ENCODE data around the gene ELN. TPM values are rescaled to one million over a fixed set of nuclear protein-coding genes. Genes with fewer than 3 reads are reported as not detected.
"Not testable (repeated sequence)": the region's sequence is repeated elsewhere in the genome, so short reads cannot be mapped to it uniquely, and the experiment has no call there.

Gene ELN
- total RNA-seq, 1 experiment from 2014 or later: not detected

DNA sequence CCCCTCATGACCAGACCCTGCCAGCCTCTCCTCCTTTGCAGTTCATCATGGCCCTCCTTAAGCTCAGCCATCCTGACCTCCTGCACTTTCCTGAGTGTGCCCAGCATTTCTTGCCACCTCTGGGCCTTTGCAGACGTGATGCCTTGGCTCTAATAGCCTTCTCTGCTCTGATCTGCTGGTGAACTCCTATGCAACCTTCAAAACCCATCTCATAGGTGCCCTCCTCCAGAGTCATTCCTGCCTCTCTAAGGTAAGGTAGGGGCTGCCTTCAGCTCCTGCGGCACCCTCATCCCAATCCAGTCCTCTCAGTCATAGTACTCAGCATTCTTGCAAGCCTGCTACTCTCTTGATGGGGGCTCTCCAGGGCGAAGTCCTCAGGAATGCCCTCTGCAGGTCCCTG lies 19.3 kb upstream of the ELN start:
- DNase-seq (ENCODE audit: low read depth in 1 of 2, low spot score in 2 of 2): no peak
- no peaks in the 10 kb centered on the region for H3K27me3 ChIP-seq (replicated peaks)

DNA sequence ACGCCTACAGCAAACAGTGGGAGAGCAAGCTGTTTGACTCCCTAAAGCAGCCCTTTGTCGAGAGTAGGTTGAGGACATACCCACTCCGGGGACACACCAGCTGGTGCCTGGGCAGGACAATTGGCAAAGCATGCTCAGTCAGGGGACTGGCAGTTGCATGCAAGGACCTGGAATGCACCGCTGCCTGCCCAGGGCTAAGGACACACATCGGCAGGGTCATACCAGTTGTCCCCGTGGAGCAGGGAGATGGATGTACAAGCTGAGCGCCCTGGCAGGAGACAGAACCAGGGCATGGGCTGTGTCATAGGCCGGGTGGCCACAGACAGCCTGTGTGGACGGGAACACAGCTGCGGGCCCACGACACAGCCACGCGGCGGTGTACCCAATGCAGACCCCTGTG lies 18.3 kb upstream of the ELN start:
- no peak for DNase-seq (ENCODE audit: low read depth in 1 of 2, low spot score in 2 of 2)
- H3K27me3 ChIP-seq (replicated peaks): no peaks in the 10 kb centered on the region
- no peaks in the 10 kb centered on the region for H3K36me3 ChIP-seq
- no peak overlapping the region for H3K27ac ChIP-seq
- peaks cover 13% of the 10 kb centered on the region for H3K4me1 ChIP-seq (replicated peaks)
- no peaks in the 10 kb centered on the region for H3K9me3 ChIP-seq (replicated peaks)
- H3K4me3 ChIP-seq: no peak overlapping the region

More for the DNA sequence above, 19.3 kb upstream of the ELN start:
- Histone ChIP-seq H3K36me3 (no peaks in the 10 kb centered on the region), H3K4me3 (no peak overlapping the region), H3K27ac (no peak overlapping the region), H3K4me1 (replicated peaks) (peaks cover 18% of the 10 kb centered on the region), H3K9me3 (replicated peaks) (no peaks in the 10 kb centered on the region)

DNA sequence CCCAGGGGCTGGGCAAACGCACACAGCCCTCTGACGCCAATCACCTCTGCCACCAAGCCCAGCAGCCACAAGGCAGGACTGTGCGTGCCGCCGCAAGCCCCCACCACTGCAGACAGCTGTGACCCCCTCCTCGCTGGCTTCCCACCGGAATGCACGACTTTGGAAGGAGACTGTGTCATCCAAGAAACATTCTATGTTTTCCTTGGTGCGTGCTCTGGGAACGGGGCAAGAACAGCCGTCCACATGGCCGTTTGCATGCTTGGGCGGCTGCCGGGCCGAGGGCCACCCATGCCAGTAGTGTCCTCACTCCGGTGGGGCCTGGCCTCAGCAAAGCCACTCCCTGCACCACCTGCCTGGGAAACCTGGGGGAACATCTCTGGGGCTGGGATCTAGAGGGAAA lies 17.6 kb upstream of the ELN start:
- peaks cover 13% of the 10 kb centered on the region for H3K4me1 ChIP-seq (replicated peaks)
- H3K9me3 ChIP-seq (replicated peaks): no peaks in the 10 kb centered on the region
- no peak overlapping the region for H3K4me3 ChIP-seq
- no peaks in the 10 kb centered on the region for H3K27me3 ChIP-seq (replicated peaks)
- no peak overlapping the region for H3K27ac ChIP-seq
- peak in 1 of 2 experiments; percentile 33 for DNase-seq (ENCODE audit: low read depth in 1 of 2, low spot score in 2 of 2)
- H3K36me3 ChIP-seq: no peaks in the 10 kb centered on the region

DNA sequence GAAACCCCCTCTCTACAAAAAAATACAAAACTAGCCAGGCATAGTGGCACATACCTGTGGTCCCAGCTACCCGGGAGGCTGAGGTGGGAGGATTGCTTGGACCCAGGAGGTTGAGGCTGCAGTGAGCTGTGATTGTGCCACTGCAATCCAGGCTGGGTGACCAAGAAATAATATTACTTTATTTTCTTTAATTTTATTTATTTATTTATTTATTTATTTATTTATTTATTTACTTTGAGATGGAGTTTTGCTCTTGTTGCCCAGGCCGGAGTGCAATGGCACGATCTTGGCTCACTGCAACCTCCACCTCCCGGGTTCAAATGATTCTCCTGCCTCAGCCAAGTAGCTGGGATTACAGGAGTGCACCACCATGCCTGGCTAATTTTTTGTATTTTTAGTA lies 16.6 kb upstream of the ELN start:
- H3K4me1 ChIP-seq (replicated peaks): peaks cover 13% of the 10 kb centered on the region
- DNase-seq (ENCODE audit: low read depth in 1 of 2, low spot score in 2 of 2); H3K36me3 ChIP-seq; H3K9me3 ChIP-seq (replicated peaks); H3K27ac ChIP-seq; H3K4me3 ChIP-seq; H3K27me3 ChIP-seq (replicated peaks): not testable (repeated sequence)

DNA sequence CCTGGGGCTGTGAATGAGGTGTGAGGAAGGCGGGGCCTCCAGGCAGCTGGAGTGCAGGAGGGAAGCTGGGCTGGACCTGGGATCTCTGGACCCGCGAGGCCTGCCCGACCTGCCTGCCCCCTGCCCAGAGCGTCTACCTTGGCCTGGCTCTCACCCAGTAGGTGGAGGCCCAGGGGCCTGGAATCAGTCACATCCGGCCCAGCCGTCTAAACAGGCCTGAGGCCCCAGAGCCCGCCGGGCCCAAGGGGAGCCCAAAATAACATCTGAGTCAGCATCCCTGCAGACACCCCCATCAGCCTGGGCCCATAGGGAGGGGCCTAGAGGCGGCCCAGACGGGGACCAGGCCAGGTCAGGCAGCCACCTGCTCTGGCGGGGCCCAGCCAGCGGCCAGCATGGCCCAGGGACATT lies 15.1 kb upstream of the ELN start:
- Histone ChIP-seq H3K9me3 (replicated peaks) (no peaks in the 10 kb centered on the region), H3K4me3 (no peak overlapping the region), H3K27ac (no peak overlapping the region), H3K27me3 (replicated peaks) (no peaks in the 10 kb centered on the region), H3K4me1 (replicated peaks) (peaks cover 13% of the 10 kb centered on the region), H3K36me3 (no peaks in the 10 kb centered on the region)
- DNase-seq (ENCODE audit: low read depth in 1 of 2, low spot score in 2 of 2): no peak

DNA sequence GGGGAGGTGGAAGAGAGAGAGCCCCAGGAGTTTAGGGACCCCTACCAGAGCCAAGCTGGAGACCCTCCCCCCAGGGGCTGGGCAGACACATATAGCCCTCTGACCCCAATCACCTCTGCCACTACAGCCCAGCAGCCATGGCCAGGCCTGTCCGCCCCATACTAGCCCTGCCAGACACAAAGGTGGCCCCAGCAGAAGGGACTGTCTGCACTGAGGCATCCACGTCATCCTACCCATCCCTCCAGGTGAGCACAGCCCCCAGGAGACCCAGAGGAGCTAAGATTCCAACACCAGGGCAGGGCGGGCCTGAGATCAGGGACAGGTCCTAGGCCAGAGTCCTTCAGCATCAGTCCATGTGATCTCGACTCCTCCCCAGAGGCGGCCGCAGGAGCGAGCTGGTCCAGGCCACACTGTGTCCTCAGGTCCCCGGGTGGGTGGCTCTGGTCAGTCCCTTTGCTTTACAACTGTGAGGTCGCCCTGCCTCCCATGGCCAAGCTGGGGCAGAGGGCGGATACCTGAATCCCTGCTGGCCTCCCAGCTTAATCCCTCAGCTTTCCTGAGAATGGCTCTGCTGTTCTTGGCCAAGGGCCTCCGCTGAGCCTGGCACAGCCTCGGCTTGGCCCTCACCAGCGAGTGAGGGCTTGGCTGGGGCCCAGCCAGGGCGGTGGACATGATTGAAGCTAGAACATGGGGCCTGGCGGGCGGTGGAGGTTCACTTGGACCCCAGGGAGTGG lies 14.3 kb upstream of the ELN start:
- H3K4me3 ChIP-seq: no peak overlapping the region
- peaks cover 13% of the 10 kb centered on the region for H3K4me1 ChIP-seq (replicated peaks)
- no peaks in the 10 kb centered on the region for H3K36me3 ChIP-seq
- H3K27me3 ChIP-seq (replicated peaks): no peaks in the 10 kb centered on the region
- DNase-seq (ENCODE audit: low read depth in 1 of 2, low spot score in 2 of 2): no peak
- H3K9me3 ChIP-seq (replicated peaks): no peaks in the 10 kb centered on the region
- H3K27ac ChIP-seq: no peak overlapping the region

DNA sequence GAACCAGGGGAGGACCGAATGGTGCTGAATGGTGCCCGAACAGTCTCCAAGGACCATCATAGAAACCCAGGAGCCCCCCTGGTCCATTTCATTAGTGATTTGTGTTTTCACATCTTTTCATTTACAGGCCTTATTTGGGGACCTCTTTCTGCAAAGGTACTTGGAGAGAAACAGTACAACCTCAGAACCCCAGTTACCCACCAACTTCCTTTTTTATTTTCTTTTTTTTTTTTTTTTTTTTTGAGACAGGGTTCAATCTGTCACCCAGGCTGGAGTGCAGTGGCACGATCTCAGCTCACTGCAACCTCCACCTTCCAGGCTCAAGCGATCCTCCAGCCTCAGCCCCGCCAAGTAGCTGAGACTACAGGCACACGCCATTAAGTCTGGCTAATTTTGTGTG lies 13.0 kb upstream of the ELN start:
- DNase-seq (ENCODE audit: low read depth in 1 of 2, low spot score in 2 of 2): no peak
- peaks cover 13% of the 10 kb centered on the region for H3K4me1 ChIP-seq (replicated peaks)
- no peak overlapping the region for H3K27ac ChIP-seq
- H3K36me3 ChIP-seq: no peaks in the 10 kb centered on the region
- H3K4me3 ChIP-seq: no peak overlapping the region
- H3K27me3 ChIP-seq (replicated peaks): no peaks in the 10 kb centered on the region
- no peaks in the 10 kb centered on the region for H3K9me3 ChIP-seq (replicated peaks)

DNA sequence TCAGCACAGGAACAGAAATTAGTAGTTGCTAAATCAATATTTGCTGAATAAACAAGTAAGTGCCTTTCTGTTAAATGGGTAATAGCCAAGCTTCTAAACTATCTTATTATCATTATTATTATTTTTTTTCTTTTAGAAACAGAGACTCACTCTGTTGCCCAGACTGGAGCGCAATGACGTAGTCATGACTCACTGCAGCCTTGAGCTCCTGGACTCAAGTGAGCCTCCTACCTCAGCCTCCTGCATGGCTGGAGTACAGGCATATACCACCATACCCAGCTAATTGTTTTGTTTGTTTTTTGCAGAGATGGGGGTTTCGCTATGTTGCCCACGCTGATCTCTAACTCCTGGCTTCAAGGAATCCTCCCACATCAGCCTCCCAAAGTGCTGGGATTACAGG lies 12.3 kb upstream of the ELN start:
- no peak overlapping the region for H3K27ac ChIP-seq
- DNase-seq (ENCODE audit: low read depth in 1 of 2, low spot score in 2 of 2): no peak
- H3K4me3 ChIP-seq: no peak overlapping the region
- H3K9me3 ChIP-seq (replicated peaks): no peaks in the 10 kb centered on the region
- no peaks in the 10 kb centered on the region for H3K27me3 ChIP-seq (replicated peaks)
- no peaks in the 10 kb centered on the region for H3K36me3 ChIP-seq
- peaks cover 6% of the 10 kb centered on the region for H3K4me1 ChIP-seq (replicated peaks)

DNA sequence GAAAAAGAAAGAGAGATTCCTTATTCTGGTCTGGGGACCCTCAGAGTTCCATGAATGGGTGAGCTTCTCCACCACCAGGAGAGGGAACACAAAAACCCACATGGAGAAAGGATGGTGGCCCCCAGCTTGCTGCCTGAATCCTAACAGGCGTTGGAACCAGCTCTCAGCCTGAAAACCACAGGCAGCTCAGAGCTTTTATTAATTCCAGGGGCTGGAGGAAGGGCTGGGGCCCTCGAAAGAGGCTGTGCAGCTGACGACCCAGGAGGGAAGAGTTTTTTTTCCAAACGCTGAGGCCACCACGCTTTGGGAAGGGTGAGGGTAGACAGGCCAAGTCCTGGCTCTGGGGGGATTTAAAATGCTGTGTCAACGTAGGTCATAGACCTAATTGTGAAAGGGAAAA lies 10.8 kb upstream of the ELN start:
- Histone ChIP-seq H3K36me3 (no peaks in the 10 kb centered on the region), H3K4me3 (no peak overlapping the region), H3K4me1 (replicated peaks) (no peaks in the 10 kb centered on the region), H3K27me3 (replicated peaks) (no peaks in the 10 kb centered on the region), H3K9me3 (replicated peaks) (no peaks in the 10 kb centered on the region), H3K27ac (no peak overlapping the region)
- DNase-seq (ENCODE audit: low read depth in 1 of 2, low spot score in 2 of 2): no peak

DNA sequence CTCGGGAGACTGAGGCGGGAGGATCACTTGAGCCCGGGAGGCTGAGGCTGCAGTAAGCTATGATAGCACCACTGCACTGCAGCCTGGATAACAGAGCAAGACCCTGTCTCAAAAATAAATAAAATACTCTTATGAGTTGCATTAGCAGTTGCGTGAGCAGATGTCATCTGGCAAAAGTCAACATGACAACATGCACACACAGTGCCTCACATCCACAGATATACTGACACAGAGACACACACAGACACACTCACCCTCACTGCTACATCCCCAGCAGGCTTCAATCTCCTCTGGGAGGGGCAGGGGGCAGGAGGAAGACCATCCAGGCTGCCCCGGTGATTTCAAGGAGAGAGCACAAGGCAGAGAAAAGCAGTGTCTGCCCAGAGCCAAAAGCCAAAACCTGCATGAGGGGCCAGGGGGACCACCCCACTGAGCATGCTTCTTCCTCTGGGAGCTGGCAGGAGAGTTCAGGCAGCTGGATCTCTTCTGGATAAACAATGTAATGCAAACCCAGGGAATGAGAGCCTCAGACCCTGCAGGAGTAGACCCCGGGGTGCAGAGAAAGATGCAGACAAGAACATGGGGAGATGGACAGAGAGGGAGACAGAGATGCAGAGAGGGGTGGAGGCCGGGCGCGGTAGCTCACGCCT lies 9.6 kb upstream of the ELN start:
- Histone ChIP-seq H3K9me3 (replicated peaks) (no peaks in the 10 kb centered on the region), H3K4me3 (no peak overlapping the region), H3K4me1 (replicated peaks) (peaks cover 10% of the 10 kb centered on the region), H3K27me3 (replicated peaks) (no peaks in the 10 kb centered on the region), H3K27ac (no peak overlapping the region), H3K36me3 (no peaks in the 10 kb centered on the region)
- no peak for DNase-seq (ENCODE audit: low read depth in 1 of 2, low spot score in 2 of 2)

DNA sequence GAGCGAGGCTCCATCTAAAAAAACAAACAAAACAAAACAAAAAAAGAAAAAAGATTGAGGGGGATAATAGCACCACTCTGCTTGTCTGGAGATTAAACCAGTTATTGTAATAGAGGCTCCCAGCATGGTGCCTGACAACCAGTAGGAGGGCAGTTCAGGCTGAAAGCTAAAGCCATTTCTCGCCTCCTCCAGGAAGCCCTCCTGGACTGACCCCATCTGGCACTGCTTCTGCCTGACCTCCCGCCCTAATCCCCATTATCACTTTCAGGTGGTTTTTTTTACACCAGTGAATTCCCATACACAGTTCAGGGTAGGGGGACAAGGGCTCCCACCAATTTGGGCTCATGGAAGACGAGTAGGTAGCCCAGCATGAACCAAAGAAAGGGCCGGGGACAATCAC lies 8.8 kb upstream of the ELN start:
- H3K36me3 ChIP-seq: no peaks in the 10 kb centered on the region
- DNase-seq (ENCODE audit: low read depth in 1 of 2, low spot score in 2 of 2): no peak
- H3K4me3 ChIP-seq: no peak overlapping the region
- no peaks in the 10 kb centered on the region for H3K9me3 ChIP-seq (replicated peaks)
- H3K27me3 ChIP-seq (replicated peaks): no peaks in the 10 kb centered on the region
- peaks cover 17% of the 10 kb centered on the region for H3K4me1 ChIP-seq (replicated peaks)
- no peak overlapping the region for H3K27ac ChIP-seq

DNA sequence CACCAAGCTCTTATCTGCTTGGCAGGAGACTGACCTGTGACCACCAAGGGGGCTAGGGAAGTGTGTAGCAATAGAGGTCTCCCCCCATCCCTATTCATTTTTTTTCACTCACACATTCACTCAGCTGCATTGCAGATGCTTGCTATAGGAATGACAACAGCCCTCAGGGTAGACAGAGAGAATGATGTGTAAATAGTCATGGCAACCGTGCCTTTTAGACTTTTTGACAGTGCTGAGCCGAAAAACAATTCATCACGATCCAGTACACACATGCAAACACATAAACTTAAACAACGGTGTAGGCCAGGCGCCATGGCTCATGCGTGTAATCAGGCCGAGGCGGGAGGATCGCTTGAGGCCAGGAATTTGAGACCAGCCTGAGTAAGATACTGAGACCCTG lies 7.6 kb upstream of the ELN start:
- Histone ChIP-seq H3K4me3 (no peak overlapping the region), H3K27ac (no peak overlapping the region), H3K4me1 (replicated peaks) (peaks cover 18% of the 10 kb centered on the region), H3K27me3 (replicated peaks) (no peaks in the 10 kb centered on the region), H3K36me3 (no peaks in the 10 kb centered on the region), H3K9me3 (replicated peaks) (no peaks in the 10 kb centered on the region)
- DNase-seq (ENCODE audit: low read depth in 1 of 2, low spot score in 2 of 2): no peak

DNA sequence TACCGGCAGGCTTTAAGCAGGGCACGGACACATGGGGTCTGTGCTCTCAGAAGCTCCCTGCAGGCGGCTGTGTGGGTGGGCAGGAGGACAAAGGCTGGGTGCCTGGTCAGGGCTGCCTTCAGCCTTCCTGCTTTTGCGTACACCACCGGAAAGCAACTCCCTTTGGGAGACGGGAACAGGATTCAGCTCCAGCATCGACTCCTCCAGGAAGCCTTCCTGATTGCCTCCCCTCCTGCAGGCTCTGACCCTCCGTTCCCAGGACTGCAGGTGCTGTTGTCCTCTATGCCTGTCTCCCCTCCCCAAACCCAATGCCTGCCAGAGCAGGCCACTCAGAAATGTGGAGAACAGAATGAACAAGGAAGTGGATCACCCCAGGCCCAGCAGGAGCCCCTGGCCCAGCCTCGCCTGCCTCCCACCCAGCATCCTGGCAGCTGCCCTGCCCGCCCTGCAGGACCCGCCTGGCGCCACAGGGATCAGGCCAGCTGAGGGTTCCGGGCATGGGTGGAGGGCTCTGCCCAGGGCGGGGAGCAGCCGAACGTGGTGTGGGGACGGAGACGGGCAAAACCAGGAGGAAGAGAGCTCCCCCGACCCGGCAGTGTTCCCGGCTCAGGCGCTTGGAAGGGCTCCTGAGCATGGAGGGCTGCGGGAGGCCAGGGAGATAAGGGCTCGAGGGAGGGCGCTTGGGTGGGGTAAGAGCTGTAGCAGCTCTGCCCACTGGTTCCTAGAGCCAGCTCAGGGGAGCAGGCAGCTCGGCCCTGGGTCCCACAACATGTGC lies 6.2 kb upstream of the ELN start:
- no peak for DNase-seq (ENCODE audit: low read depth in 1 of 2, low spot score in 2 of 2)
- H3K27me3 ChIP-seq (replicated peaks): no peaks in the 10 kb centered on the region
- H3K36me3 ChIP-seq: no peaks in the 10 kb centered on the region
- H3K9me3 ChIP-seq (replicated peaks): no peaks in the 10 kb centered on the region
- H3K27ac ChIP-seq: no peak overlapping the region
- peaks cover 21% of the 10 kb centered on the region for H3K4me1 ChIP-seq (replicated peaks)
- no peak overlapping the region for H3K4me3 ChIP-seq

DNA sequence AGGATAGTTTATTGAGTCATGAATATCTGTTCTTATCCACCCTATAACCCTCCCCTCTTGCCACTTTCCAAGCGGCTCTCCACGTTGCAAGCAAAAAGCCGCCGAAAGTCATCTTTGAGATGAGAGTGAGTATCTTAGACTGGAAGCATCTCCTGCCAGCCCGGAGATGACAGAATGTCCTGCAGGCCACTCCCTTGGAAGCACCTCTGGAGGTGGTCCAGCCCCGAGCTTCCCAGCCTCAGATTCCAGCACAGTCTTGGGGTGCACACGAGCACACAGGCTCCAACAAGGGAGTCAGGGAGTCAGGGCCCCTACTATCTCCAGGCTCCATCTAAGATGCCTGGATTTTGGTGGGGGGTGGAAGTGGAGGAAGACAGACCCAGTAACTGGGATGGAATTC lies 5.5 kb upstream of the ELN start:
- H3K27ac ChIP-seq: no peak overlapping the region
- H3K4me1 ChIP-seq (replicated peaks): peaks cover 24% of the 10 kb centered on the region
- DNase-seq (ENCODE audit: low read depth in 1 of 2, low spot score in 2 of 2): no peak

More for the DNA sequence above, 5.5 kb upstream of the ELN start:
- Histone ChIP-seq H3K9me3 (replicated peaks) (no peaks in the 10 kb centered on the region), H3K36me3 (no peaks in the 10 kb centered on the region), H3K4me3 (no peak overlapping the region), H3K27me3 (replicated peaks) (no peaks in the 10 kb centered on the region)
